GM18520 (cell line): ENCODE data around the gene ZNF44.

ENCODE experiments used
- ATAC-seq: cut with Tn5 transposase; IDR thresholded peaks from one replicate; pipeline ENCODE4 v1.9.1; 2021; ENCODE audit not compliant: unreplicated experiment

The ZNF44 gene

GRCh38 chr19:12265921-12266704 lies 28.6 kb downstream of the ZNF44 start:
- ATAC-seq: no peak

- no peak for ATAC-seq
These were observed 33.1 kb downstream of the ZNF44 start for GRCh38 chr19:12261554-12261953.

- ATAC-seq: no peak
These were observed 33.8 kb downstream of the ZNF44 start for GRCh38 chr19:12260861-12261260.

GRCh38 chr19:12260236-12260635 lies 34.4 kb downstream of the ZNF44 start:
- no peak for ATAC-seq

GRCh38 chr19:12255372-12255771 lies 39.3 kb downstream of the ZNF44 start:
- ATAC-seq: no peak

- no peak for ATAC-seq
These were observed 47.0 kb downstream of the ZNF44 start for GRCh38 chr19:12247644-12248222.

GRCh38 chr19:12244370-12244769 lies 50.3 kb downstream of the ZNF44 start:
- ATAC-seq: no peak

GRCh38 chr19:12237143-12237839 lies 57.4 kb downstream of the ZNF44 start:
- ATAC-seq: no peak

- ATAC-seq: no peak
These were observed 61.7 kb downstream of the ZNF44 start for GRCh38 chr19:12232961-12233360.

GRCh38 chr19:12230751-12231733 lies 63.6 kb downstream of the ZNF44 start:
- no peak for ATAC-seq

GRCh38 chr19:12229990-12230389 lies 64.7 kb downstream of the ZNF44 start:
- ATAC-seq: no peak

- no peak for ATAC-seq
These were observed 70.0 kb downstream of the ZNF44 start for GRCh38 chr19:12224676-12225075.

- ATAC-seq: no peak
These were observed 71.6 kb downstream of the ZNF44 start for GRCh38 chr19:12222980-12223630.
